Heart right ventricle (tissue), 16 donors: Measurements from ENCODE around the gene FAM168A. TPM values are rescaled to one million over a fixed set of nuclear protein-coding genes. Genes with fewer than 3 reads are reported as not detected.

ENCODE experiments used
- ATAC-seq, 8 donors: fragments of 200-7000 bp; cut with Tn5 transposase; one replicate each; pipeline ENCODE4 v1.9.1; 2020; ENCODE audit warnings: mild to moderate bottlenecking in 8 of 8, moderate library complexity in 8 of 8, moderate number of reproducible peaks in 1 of 8
- DNase-seq, 2 donors: peaks; one replicate each; pipeline ENCODE4 v3.0.0-alpha.2; 2020
- H3K27ac ChIP-seq, 10 donors: fragments of 200-600 bp; sonication (generic) in 2 of 10; one replicate each; pipeline versions ENCODE4 v1.5.0 to v1.8.0; 2020 to 2022; ENCODE audit warnings: mild to moderate bottlenecking in 3 of 10
- H3K27me3 ChIP-seq, 7 donors: fragments of 200-600 bp; one replicate each; pipeline ENCODE4 v1.8.0; 2021 to 2022; ENCODE audit warnings: mild to moderate bottlenecking in 2 of 7
- H3K36me3 ChIP-seq, 9 donors: fragments of 200-600 bp; sonication (generic) in 1 of 9; one replicate each; pipeline versions ENCODE4 v1.5.0 to v1.8.0; 2020 to 2022; ENCODE audit warnings: mild to moderate bottlenecking in 2 of 9
- H3K4me1 ChIP-seq, 9 donors: fragments of 200-600 bp; sonication (generic) in 1 of 9; one replicate each; pipeline versions ENCODE4 v1.5.0 to v1.8.0; 2020 to 2022; ENCODE audit warnings: mild to moderate bottlenecking in 4 of 9
- H3K4me3 ChIP-seq, 10 donors: fragments of 200-600 bp; sonication (generic) in 2 of 10; one replicate each; pipeline versions ENCODE4 v1.5.0 to v1.8.0; 2020 to 2022; ENCODE audit warnings: mild to moderate bottlenecking in 7 of 10, moderate library complexity in 2 of 10
- H3K9me3 ChIP-seq, 11 donors: fragments of 200-600 bp in 10 of 11; sonication (generic) in 2 of 11; one replicate each; pipeline versions ENCODE4 v1.5.0 to v1.8.0; 2013 to 2022; ENCODE audit warnings: mild to moderate bottlenecking in 2 of 11, control low read depth in 1 of 11, moderate library complexity in 1 of 11
- CTCF ChIP-seq, 9 donors: fragments of 200-600 bp; sonication (generic) in 2 of 9; IDR thresholded peaks; one replicate each; pipeline versions ENCODE4 v1.5.0 to v1.8.0; 2021 to 2022; ENCODE audit warnings: antibody characterized with exemption in 9 of 9, mild to moderate bottlenecking in 5 of 9, moderate library complexity in 1 of 9
- WGBS, 2 donors: extraction: QIAGEN DNeasy Blood & Tissue Kit; methylation state at CpG; one replicate each; pipeline ENCODE4 v1.1.7; 2013; ENCODE audit warnings: inconsistent platforms in 1 of 2; 5-methylcytosine and 5-hydroxymethylcytosine counted together
- intact Hi-C, 10 donors: fragments of 100-400 bp; cut with DNase I; formaldehyde crosslinking; loops; one replicate each; pipeline versions ENCODE4 v1.11.1 to v1.14.2; 2022
- polyA plus RNA-seq, 2 donors: library from polyadenylated mRNA; stranded (reverse); fragments of 200-250 nt; gene quantifications; one replicate each; pipeline ENCODE4 v1.2.3, GENCODE V29; 2013
- total RNA-seq, 10 donors: library from RNA; stranded (reverse); fragmentation: NEBNext Ultra II Directional in 3 of 10; extraction: Animal tissue kit (Norgen Biotek cat#: 25700) in 3 of 10; gene quantifications; one replicate each; pipeline versions ENCODE4 v1.2.1 to v1.2.4, GENCODE V29; 2021 to 2023
- donor health status: Arrhythmogenic right ventricular cardiomyopathy.
- donor health status: ischemic (EF 13 %, LVEDD 7.1; RV severe dilation, severe dysfunction).
- donor health status: healthy with polysubstance abuse.
- donor health status: DM: no; HTN: yes; CAD: no.
- donor health status: DM: no; HTN: no; CAD: no.
- donor health status: ischemic (EF 25% LVEDD 6.9; RV normal size, moderate dysfunction).
- donor health status: ischemic (EF 25% LVEDD 5.7; RV mildly dilated, moderate dysfunction).
- donor health status: healthy.
- donor health status: DM: yes; HTN: yes; CAD: no.
- donor health status: Ischemic cardiomyopathy.
- donor health status: ischemic (EF 35%, LVEDD 5.7; RV mildly dilated, moderate dysfunction).
- donor health status: nonischemic (EF 11% LVEDD 7.7; RV severe dilation, severe dysfunction).
- donor health status: DM: yes; HTN: yes; CAD: no.
- donor health status: PGD.
- donor health status: ischemic (EF 29% LVEDD 5.4; RV normal size, mild dysfunction).
- donor health status: nonischemic (EF 23%, LVEDD 6.1; RV moderate dilation, normal function).

The FAM168A gene
- total and polyA plus RNA-seq, 12 donors: 7.9 to 37.1 (median 31.8) TPM

GRCh38 chr11:73570415-73571114 is 27.3 kb downstream of the FAM168A start:
- Histone ChIP-seq H3K9me3 (no peaks in the 10 kb centered on the region), H3K4me1 (peaks cover 0 to 45% (median 19%) of the 10 kb centered on the region in 9 donors), H3K36me3 (peaks cover 0 to 6% (median 0%) of the 10 kb centered on the region in 9 donors), H3K27ac (peak overlapping the region in 1 of 10 donors; percentile 11), H3K27me3 (no peaks in the 10 kb centered on the region), H3K4me3 (no peak overlapping the region)
- ATAC-seq (peak in 3 of 8 donors; percentile 55 to 72 (median 66)), DNase-seq (no peak)
- no peak for TF ChIP-seq CTCF (IDR thresholded peaks at IDR 0.05)
- intact Hi-C loops: no loop called here
- 68 to 71% methylated on average over 1 of the region's 1 CpG for WGBS, 2 donors

- H3K27me3 ChIP-seq: no peaks in the 10 kb centered on the region
- intact Hi-C loops: no loop called here
- peaks cover 0 to 6% (median 0%) of the 10 kb centered on the region in 9 donors for H3K36me3 ChIP-seq
- no peak overlapping the region for H3K27ac ChIP-seq
- peak in 3 of 8 donors; percentile 16 to 57 (median 42) for ATAC-seq
- no peaks in the 10 kb centered on the region for H3K9me3 ChIP-seq
- WGBS, 2 donors: 39 to 43% methylated on average over 8 of the region's 8 CpGs
- peaks cover 0 to 32% (median 22%) of the 10 kb centered on the region in 9 donors for H3K4me1 ChIP-seq
- DNase-seq: no peak
- no peak overlapping the region for H3K4me3 ChIP-seq
- no peak for TF ChIP-seq CTCF (IDR thresholded peaks at IDR 0.05)
These were observed 30.7 kb downstream of the FAM168A start for GRCh38 chr11:73566977-73567755.

GRCh38 chr11:73566422-73566821 is 31.5 kb downstream of the FAM168A start:
- ATAC-seq: no peak
- H3K4me1 ChIP-seq: peaks cover 0 to 32% (median 22%) of the 10 kb centered on the region in 9 donors
- H3K9me3 ChIP-seq: no peaks in the 10 kb centered on the region
- H3K4me3 ChIP-seq: no peak overlapping the region
- H3K36me3 ChIP-seq: peaks cover 0 to 6% (median 0%) of the 10 kb centered on the region in 9 donors
- DNase-seq: no peak
- H3K27me3 ChIP-seq: no peaks in the 10 kb centered on the region
- no peak for TF ChIP-seq CTCF (IDR thresholded peaks at IDR 0.05)
- intact Hi-C loops: no loop called here
- no peak overlapping the region for H3K27ac ChIP-seq

- DNase-seq: no peak
- peaks cover 0 to 6% (median 0%) of the 10 kb centered on the region in 9 donors for H3K36me3 ChIP-seq
- intact Hi-C loops: no loop called here
- H3K9me3 ChIP-seq: no peaks in the 10 kb centered on the region
- 48 to 98% methylated on average over 1 of the region's 1 CpG for WGBS, 2 donors
- H3K4me1 ChIP-seq: peaks cover 0 to 32% (median 22%) of the 10 kb centered on the region in 9 donors
- no peak for ATAC-seq
- H3K4me3 ChIP-seq: no peak overlapping the region
- TF ChIP-seq CTCF (IDR thresholded peaks at IDR 0.05): no peak
- no peaks in the 10 kb centered on the region for H3K27me3 ChIP-seq
- H3K27ac ChIP-seq: no peak overlapping the region
These were observed 32.1 kb downstream of the FAM168A start for GRCh38 chr11:73565804-73566203.
